CD8-positive, alpha-beta memory T cell (primary cell): ENCODE data around the gene CASP12. TPM values are rescaled to one million over a fixed set of nuclear protein-coding genes. Genes with fewer than 3 reads are reported as not detected.

Experiments
- polyA plus RNA-seq: library from polyadenylated mRNA; unstranded; fragments of 300-500 nt; fragmentation: Illumina TruSeq; gene quantifications from one replicate; pipeline ENCODE4 v1.2.3, GENCODE V29; 2021
- total RNA-seq, 2 experiments: library from RNA; stranded (reverse); gene quantifications; one replicate each; pipeline ENCODE4 v1.2.3, GENCODE V29; 2021

CASP12 gene
- total and polyA plus RNA-seq, 3 experiments from 2014 or later = not detected

Other genes starting within 250 kb of the CASP12 start
- gene CASP4, start 70.1 kb upstream of the CASP12 start, total RNA-seq = 10 to 100 TPM; 41.9 to 48.8 TPM
- gene CASP4, start 70.1 kb upstream of the CASP12 start, polyA plus RNA-seq = 125 TPM
- not detected for gene CASP5, start 124.7 kb upstream of the CASP12 start, total RNA-seq
- not detected for gene CASP5, start 124.7 kb upstream of the CASP12 start, polyA plus RNA-seq
- gene CASP1, start 136.7 kb upstream of the CASP12 start, total RNA-seq = 10 to 100 TPM; 30.0 to 36.2 TPM
- 152 TPM for gene CASP1, start 136.7 kb upstream of the CASP12 start, polyA plus RNA-seq
- 10 to 100 TPM in 1 of 2 experiments, 1 to 10 TPM in 1; 8.0 to 10.3 TPM for gene CARD16, start 146.9 kb upstream of the CASP12 start, total RNA-seq
- 268 TPM for gene CARD16, start 146.9 kb upstream of the CASP12 start, polyA plus RNA-seq
- gene CARD18, start 241.3 kb upstream of the CASP12 start, total RNA-seq = not detected
- not detected for gene CARD18, start 241.3 kb upstream of the CASP12 start, polyA plus RNA-seq